Choroid plexus epithelial cell (primary cell): Measurements from ENCODE around the gene FAM53B.
A peak's percentile ranks its signal among the peaks of the same experiment; 100 is the strongest.

Source experiments
- DNase-seq: peaks from one replicate; pipeline ENCODE4 v3.0.0-alpha.2; 2010; ENCODE audit warnings: low read depth
- H3K4me3 ChIP-seq: 2 replicates; pipeline ENCODE4 v1.5.1; 2011; ENCODE audit warnings: low read depth, mild to moderate bottlenecking, control low read depth, low read length, moderate library complexity
- CTCF ChIP-seq: conservative IDR thresholded peaks from 2 replicates; pipeline ENCODE4 v1.5.1; 2011; ENCODE audit warnings: low read depth, mild to moderate bottlenecking, control low read depth, inconsistent platforms, low read length, moderate library complexity

The FAM53B gene

GRCh38 chr10:124630551-124630950 lies 113.6 kb downstream of the FAM53B start:
- DNase-seq = no peak
- no peak overlapping the region for H3K4me3 ChIP-seq
- no peak for TF ChIP-seq CTCF

GRCh38 chr10:124629842-124630241 lies 114.3 kb downstream of the FAM53B start:
- no peak overlapping the region for H3K4me3 ChIP-seq
- no peak for DNase-seq
- no peak for TF ChIP-seq CTCF

- DNase-seq = no peak
- TF ChIP-seq CTCF = no peak
- no peak overlapping the region for H3K4me3 ChIP-seq
Measured at GRCh38 chr10:124629415-124629814, 114.8 kb downstream of the FAM53B start.

GRCh38 chr10:124628676-124629021 lies 115.5 kb downstream of the FAM53B start:
- H3K4me3 ChIP-seq = no peak overlapping the region
- no peak for DNase-seq
- no peak for TF ChIP-seq CTCF

- no peak overlapping the region for H3K4me3 ChIP-seq
- no peak for TF ChIP-seq CTCF
Measured at GRCh38 chr10:124627866-124628675, 116.1 kb downstream of the FAM53B start.

GRCh38 chr10:124626759-124627380 lies 117.3 kb downstream of the FAM53B start:
- no peak for TF ChIP-seq CTCF
- no peak overlapping the region for H3K4me3 ChIP-seq
- DNase-seq = no peak

More at GRCh38 chr10:124627866-124628675, 116.1 kb downstream of the FAM53B start:
- peak; percentile 14 for DNase-seq

GRCh38 chr10:124625831-124626238 lies 118.3 kb downstream of the FAM53B start:
- no peak overlapping the region for H3K4me3 ChIP-seq
- DNase-seq = peak; percentile 16
- no peak for TF ChIP-seq CTCF
